Measurements from ENCODE around the gene GINS2.

DNA sequence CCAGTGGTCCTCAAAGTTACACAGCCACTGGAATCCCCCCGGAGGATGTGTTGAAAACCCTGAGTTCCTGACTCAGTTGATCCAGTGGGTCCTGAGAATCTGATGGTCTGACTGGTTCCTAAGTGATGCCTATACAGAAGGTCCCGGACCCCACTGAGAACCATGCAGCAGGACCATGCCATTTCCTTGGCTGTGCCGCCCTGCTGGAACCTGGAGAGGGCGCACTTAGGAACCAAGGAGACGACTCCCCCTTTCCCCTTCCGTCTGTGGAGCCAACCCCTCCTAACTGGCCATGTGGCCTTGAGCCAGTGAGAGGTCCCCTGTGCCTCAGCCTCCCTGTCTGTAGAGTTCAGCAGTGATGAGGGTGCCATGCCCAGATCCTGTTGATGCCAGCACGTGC lies 40.1 kb upstream of the GINS2 start:
- TF ChIP-seq, protein P1, sequence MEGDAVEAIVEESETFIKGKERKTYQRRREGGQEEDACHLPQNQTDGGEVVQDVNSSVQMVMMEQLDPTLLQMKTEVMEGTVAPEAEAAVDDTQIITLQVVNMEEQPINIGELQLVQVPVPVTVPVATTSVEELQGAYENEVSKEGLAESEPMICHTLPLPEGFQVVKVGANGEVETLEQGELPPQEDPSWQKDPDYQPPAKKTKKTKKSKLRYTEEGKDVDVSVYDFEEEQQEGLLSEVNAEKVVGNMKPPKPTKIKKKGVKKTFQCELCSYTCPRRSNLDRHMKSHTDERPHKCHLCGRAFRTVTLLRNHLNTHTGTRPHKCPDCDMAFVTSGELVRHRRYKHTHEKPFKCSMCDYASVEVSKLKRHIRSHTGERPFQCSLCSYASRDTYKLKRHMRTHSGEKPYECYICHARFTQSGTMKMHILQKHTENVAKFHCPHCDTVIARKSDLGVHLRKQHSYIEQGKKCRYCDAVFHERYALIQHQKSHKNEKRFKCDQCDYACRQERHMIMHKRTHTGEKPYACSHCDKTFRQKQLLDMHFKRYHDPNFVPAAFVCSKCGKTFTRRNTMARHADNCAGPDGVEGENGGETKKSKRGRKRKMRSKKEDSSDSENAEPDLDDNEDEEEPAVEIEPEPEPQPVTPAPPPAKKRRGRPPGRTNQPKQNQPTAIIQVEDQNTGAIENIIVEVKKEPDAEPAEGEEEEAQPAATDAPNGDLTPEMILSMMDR (IDR thresholded peaks at IDR 0.05), result no peak
- TF ChIP-seq POLR2AphosphoS5 (IDR thresholded peaks at IDR 0.05) (no peak), EP300 (IDR thresholded peaks at IDR 0.05) (no peak), POLR2A (IDR thresholded peaks at IDR 0.05) (no peak)

All from suprapubic skin (tissue), 4 donors.